OCI-LY1 (cell line): ENCODE results near the gene RGS7BP.
"Not testable (repeated sequence)": the region's sequence is repeated elsewhere in the genome, so short reads cannot be mapped to it uniquely, and the experiment has no call there.

Experiments used
- H2AFZ ChIP-seq: fragments of 200-600 bp; sonication (generic), shearing (Covaris generic); 2 replicates; pipeline ENCODE4 v1.6.0; 2014; ENCODE audit warnings: antibody characterized with exemption, mild to moderate bottlenecking, low read length
- H3F3A ChIP-seq: fragments of 200-600 bp; sonication (generic), shearing (Covaris generic); 2 replicates; pipeline ENCODE4 v1.6.0; 2014; ENCODE audit warnings: mild to moderate bottlenecking, antibody characterized with exemption, low read length, moderate library complexity; ENCODE audit not compliant: insufficient read depth
- H3K27ac ChIP-seq: fragments of 200-600 bp; sonication (generic); 2 replicates; pipeline ENCODE4 v1.5.1; 2014; ENCODE audit warnings: low read length, mixed run types, mild to moderate bottlenecking, low read depth; ENCODE audit not compliant: poor library complexity, severe bottlenecking
- H3K27me3 ChIP-seq: fragments of 200-600 bp; sonication (generic); 2 replicates; pipeline ENCODE4 v1.6.0; 2014; ENCODE audit warnings: antibody characterized with exemption, mild to moderate bottlenecking, low read length, moderate library complexity; ENCODE audit not compliant: insufficient read depth
- H3K36me3 ChIP-seq: fragments of 200-600 bp; sonication (generic); 2 replicates; pipeline ENCODE4 v1.6.1; 2014; ENCODE audit warnings: mild to moderate bottlenecking, antibody characterized with exemption, low read length, moderate library complexity, mixed read lengths; ENCODE audit not compliant: insufficient read depth
- H3K4me1 ChIP-seq: fragments of 200-600 bp; sonication (generic); 2 replicates; pipeline ENCODE4 v1.5.1; 2014; ENCODE audit warnings: mild to moderate bottlenecking, low read length, moderate library complexity; ENCODE audit not compliant: insufficient read depth, severe bottlenecking
- H3K4me2 ChIP-seq: fragments of 200-600 bp; sonication (generic), shearing (Covaris generic); 2 replicates; pipeline ENCODE4 v1.6.1; 2014; ENCODE audit warnings: low read length
- H3K4me3 ChIP-seq: fragments of 200-600 bp; sonication (generic); 2 replicates; pipeline ENCODE4 v1.5.1; 2014; ENCODE audit warnings: low read length, low read depth, mild to moderate bottlenecking, mixed read lengths; ENCODE audit not compliant: poor library complexity, severe bottlenecking
- H3K79me2 ChIP-seq: fragments of 200-600 bp; shearing (Covaris generic); 2 replicates; pipeline ENCODE4 v1.6.1; 2016; ENCODE audit warnings: mixed run types, low read length, mixed read lengths; ENCODE audit not compliant: insufficient read depth
- H3K9ac ChIP-seq: fragments of 200-600 bp; sonication (generic), shearing (Covaris generic); 2 replicates; pipeline ENCODE4 v1.6.1; 2014; ENCODE audit warnings: mild to moderate bottlenecking, low read length, mixed read lengths
- H3K9me2 ChIP-seq: fragments of 200-600 bp; sonication (generic), shearing (Covaris generic); 2 replicates; pipeline ENCODE4 v1.6.1; 2014; ENCODE audit warnings: low read depth, mild to moderate bottlenecking, low read length, mixed read lengths
- H3K9me3 ChIP-seq: fragments of 200-600 bp; shearing (Covaris generic); 2 replicates; pipeline ENCODE4 v1.6.1; 2014; ENCODE audit warnings: low read length, mixed read lengths
- H4K20me1 ChIP-seq: fragments of 200-600 bp; sonication (generic), shearing (Covaris generic); 2 replicates; pipeline ENCODE4 v1.6.0; 2016; ENCODE audit warnings: mild to moderate bottlenecking, low read length; ENCODE audit not compliant: insufficient read depth
- CTCF ChIP-seq: fragments of 200-600 bp; sonication (generic), shearing (Covaris generic); IDR thresholded peaks from 2 replicates; pipeline ENCODE4 v1.5.1; 2017; ENCODE audit warnings: mild to moderate bottlenecking, antibody characterized with exemption, low read length, moderate library complexity, mixed read lengths
- EZH2 ChIP-seq: fragments of 200-600 bp; sonication (generic), shearing (Covaris generic); IDR thresholded peaks from 2 replicates; pipeline ENCODE4 v1.8.0; 2017; ENCODE audit warnings: borderline replicate concordance, mixed run types, mild to moderate bottlenecking, antibody characterized with exemption, low read length, moderate library complexity, mixed read lengths

The RGS7BP gene

GRCh38 chr5:64557911-64558310 lies 52.1 kb downstream of the RGS7BP start:
- H3K36me3 ChIP-seq: no peaks in the 10 kb centered on the region
- H2AFZ ChIP-seq: no peak overlapping the region
- no peaks in the 10 kb centered on the region for H3F3A ChIP-seq
- no peaks in the 10 kb centered on the region for H3K27me3 ChIP-seq
- H3K27ac ChIP-seq: no peak overlapping the region
- TF ChIP-seq CTCF: no peak
- H3K4me2 ChIP-seq: no peak overlapping the region
- no peaks in the 10 kb centered on the region for H3K4me1 ChIP-seq
- H3K9me3 ChIP-seq: no peaks in the 10 kb centered on the region
- H3K4me3 ChIP-seq: no peak overlapping the region
- H3K9ac ChIP-seq: no peak overlapping the region
- H3K79me2 ChIP-seq: no peaks in the 10 kb centered on the region
- no peaks in the 10 kb centered on the region for H3K9me2 ChIP-seq
- no peaks in the 10 kb centered on the region for H4K20me1 ChIP-seq

GRCh38 chr5:64558641-64559040 lies 52.8 kb downstream of the RGS7BP start:
- not testable (repeated sequence) for H3K9me2 ChIP-seq, H3K4me2 ChIP-seq, H3K79me2 ChIP-seq, H3K9ac ChIP-seq, H2AFZ ChIP-seq, H3K9me3 ChIP-seq, H3F3A ChIP-seq, H3K4me1 ChIP-seq, H3K27ac ChIP-seq, H3K27me3 ChIP-seq, H4K20me1 ChIP-seq, H3K4me3 ChIP-seq, H3K36me3 ChIP-seq

GRCh38 chr5:64566310-64566916 lies 60.6 kb downstream of the RGS7BP start:
- H2AFZ ChIP-seq: no peak overlapping the region
- no peaks in the 10 kb centered on the region for H3F3A ChIP-seq
- H3K9ac ChIP-seq: no peak overlapping the region
- H3K4me1 ChIP-seq: no peaks in the 10 kb centered on the region
- H3K27ac ChIP-seq: no peak overlapping the region
- H3K36me3 ChIP-seq: no peaks in the 10 kb centered on the region
- TF ChIP-seq EZH2 (no peak), CTCF (no peak)
- no peaks in the 10 kb centered on the region for H4K20me1 ChIP-seq
- no peaks in the 10 kb centered on the region for H3K9me2 ChIP-seq
- no peak overlapping the region for H3K4me3 ChIP-seq
- no peaks in the 10 kb centered on the region for H3K27me3 ChIP-seq
- no peaks in the 10 kb centered on the region for H3K79me2 ChIP-seq
- no peaks in the 10 kb centered on the region for H3K9me3 ChIP-seq
- H3K4me2 ChIP-seq: no peak overlapping the region

- Histone ChIP-seq H3K9ac (no peak overlapping the region), H3K4me3 (no peak overlapping the region), H3K9me3 (no peaks in the 10 kb centered on the region), H3F3A (no peaks in the 10 kb centered on the region), H3K79me2 (no peaks in the 10 kb centered on the region), H3K9me2 (no peaks in the 10 kb centered on the region), H4K20me1 (no peaks in the 10 kb centered on the region), H3K36me3 (no peaks in the 10 kb centered on the region), H3K4me1 (no peaks in the 10 kb centered on the region), H3K27ac (no peak overlapping the region), H2AFZ (no peak overlapping the region), H3K27me3 (no peaks in the 10 kb centered on the region), H3K4me2 (no peak overlapping the region)
- TF ChIP-seq EZH2 (no peak), CTCF (no peak)
Observed at GRCh38 chr5:64569858-64570257, 64.0 kb downstream of the RGS7BP start.
